ENCODE results near the gene PPP2R5C.

DNA sequence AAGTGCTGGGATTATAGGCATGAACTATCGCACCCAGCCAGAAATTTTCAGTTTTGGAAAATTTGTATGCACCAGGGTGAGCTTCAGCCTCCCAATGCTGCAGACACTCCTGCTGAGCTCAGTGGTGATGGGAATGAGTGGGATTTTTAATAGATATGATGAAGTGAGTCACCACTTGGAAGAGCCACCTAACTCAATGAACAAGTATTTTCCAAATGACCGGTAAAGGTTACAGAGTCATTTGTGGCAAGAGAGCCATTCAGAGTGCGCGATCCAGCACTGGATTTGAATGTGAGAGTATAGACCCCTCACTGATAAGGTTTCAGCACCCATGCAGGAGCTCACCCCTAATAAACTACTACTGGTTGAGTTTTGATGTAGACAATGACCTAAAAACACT lies 100.7 kb downstream of the PPP2R5C start:
- no peak for TF ChIP-seq POLR2AphosphoS5 (IDR thresholded peaks at IDR 0.05; ENCODE audit: borderline replicate concordance, low read depth, low read length)
- TF ChIP-seq EZH2 (IDR thresholded peaks at IDR 0.05): no peak
- no peak for TF ChIP-seq FOXP2 (optimal IDR thresholded peaks at IDR 0.05; ENCODE audit: control extremely low read depth, extremely low read length, insufficient read depth)

All from SK-N-MC (cell line).